Psoas muscle (tissue), 8 donors: ENCODE data around the gene SAA2. TPM values are rescaled to one million over a fixed set of nuclear protein-coding genes. Genes with fewer than 3 reads are reported as not detected.

ENCODE experiments used
- ATAC-seq, 4 donors: fragments of 200-7000 bp; cut with Tn5 transposase; one replicate each; pipeline ENCODE4 v1.9.1; 2020; ENCODE audit warnings: moderate library complexity in 3 of 4, mild to moderate bottlenecking in 2 of 4
- DNase-seq, 2 donors: peaks; one replicate each; pipeline ENCODE4 v3.0.0-alpha.2; 2020
- H3K27ac ChIP-seq: fragments of 200-600 bp; one replicate; pipeline ENCODE4 v1.8.0; 2022
- H3K27me3 ChIP-seq, 3 donors: fragments of 200-600 bp in 1 of 3; one replicate each; pipeline versions ENCODE4 v1.6.1 to v1.8.0; 2013 to 2022; ENCODE audit warnings: low read length in 2 of 3, mild to moderate bottlenecking in 2 of 3, moderate library complexity in 1 of 3; ENCODE audit not compliant: insufficient read depth in 3 of 3
- H3K36me3 ChIP-seq, 2 donors: fragments of 200-600 bp in 1 of 2; one replicate each; pipeline versions ENCODE4 v1.6.1 to v1.8.0; 2013 to 2022; ENCODE audit warnings: low read depth in 1 of 2, mild to moderate bottlenecking in 1 of 2, moderate library complexity in 1 of 2; ENCODE audit not compliant: insufficient read depth in 1 of 2
- H3K4me1 ChIP-seq: fragments of 200-600 bp; one replicate; pipeline ENCODE4 v1.8.0; 2022
- H3K4me3 ChIP-seq: fragments of 200-600 bp; one replicate; pipeline ENCODE4 v1.8.0; 2022; ENCODE audit warnings: mild to moderate bottlenecking
- H3K9me3 ChIP-seq: fragments of 200-600 bp; one replicate; pipeline ENCODE4 v1.8.0; 2022
- WGBS, 3 donors: extraction: QIAGEN DNeasy Blood & Tissue Kit; methylation state at CpG; one replicate each; pipeline versions ENCODE4 v1.1.6 to v1.1.7; 2013; 5-methylcytosine and 5-hydroxymethylcytosine counted together
- intact Hi-C, 2 donors: fragments of 100-400 bp; cut with DNase I; formaldehyde crosslinking; loops; one replicate each; pipeline versions ENCODE4 v1.11.0 to v1.14.2; 2022
- polyA plus RNA-seq, 3 donors: library from polyadenylated mRNA; stranded (reverse); fragments of 200-250 nt; gene quantifications; one replicate each; pipeline ENCODE4 v1.2.3, GENCODE V29; 2013
- total RNA-seq, 4 donors: library from RNA; stranded (reverse); fragmentation: NEBNext Ultra II Directional in 2 of 4; extraction: Animal tissue kit (Norgen Biotek cat#: 25700) in 2 of 4; gene quantifications; one replicate each; pipeline versions ENCODE4 v1.2.1 to v1.2.4, GENCODE V29; 2021 to 2023
- TF ChIP-seq, protein P1 (sequence below): fragments of 200-600 bp; IDR thresholded peaks from one replicate; pipeline ENCODE4 v1.8.0; 2022; ENCODE audit warnings: antibody characterized with exemption
- donor health status: healthy with polysubstance abuse.
- donor health status: DM: no; HTN: no; CAD: no; lungs with moderate emphysema.
- donor health status: Bipolar disorder and iron deficiency.
- donor health status: healthy.
- donor health status: DM: yes; HTN: yes; CAD: no.
- donor health status: DM: no; HTN: no; CAD: no.
- donor health status: DM: no; HTN: no; CAD: no.
- donor health status: DM: yes; HTN: yes; CAD: no.

Gene SAA2
- total and polyA plus RNA-seq, 7 donors, result 2.6 to 35.5 (median 11.3) TPM

- intact Hi-C loops, result no loop called here
- ATAC-seq (no peak), DNase-seq (no peak)
- TF ChIP-seq, protein P1, sequence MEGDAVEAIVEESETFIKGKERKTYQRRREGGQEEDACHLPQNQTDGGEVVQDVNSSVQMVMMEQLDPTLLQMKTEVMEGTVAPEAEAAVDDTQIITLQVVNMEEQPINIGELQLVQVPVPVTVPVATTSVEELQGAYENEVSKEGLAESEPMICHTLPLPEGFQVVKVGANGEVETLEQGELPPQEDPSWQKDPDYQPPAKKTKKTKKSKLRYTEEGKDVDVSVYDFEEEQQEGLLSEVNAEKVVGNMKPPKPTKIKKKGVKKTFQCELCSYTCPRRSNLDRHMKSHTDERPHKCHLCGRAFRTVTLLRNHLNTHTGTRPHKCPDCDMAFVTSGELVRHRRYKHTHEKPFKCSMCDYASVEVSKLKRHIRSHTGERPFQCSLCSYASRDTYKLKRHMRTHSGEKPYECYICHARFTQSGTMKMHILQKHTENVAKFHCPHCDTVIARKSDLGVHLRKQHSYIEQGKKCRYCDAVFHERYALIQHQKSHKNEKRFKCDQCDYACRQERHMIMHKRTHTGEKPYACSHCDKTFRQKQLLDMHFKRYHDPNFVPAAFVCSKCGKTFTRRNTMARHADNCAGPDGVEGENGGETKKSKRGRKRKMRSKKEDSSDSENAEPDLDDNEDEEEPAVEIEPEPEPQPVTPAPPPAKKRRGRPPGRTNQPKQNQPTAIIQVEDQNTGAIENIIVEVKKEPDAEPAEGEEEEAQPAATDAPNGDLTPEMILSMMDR, result no peak
- Histone ChIP-seq H3K4me3 (no peak overlapping the region), H3K27me3 (no peaks in the 10 kb centered on the region), H3K9me3 (no peaks in the 10 kb centered on the region), H3K27ac (no peak overlapping the region), H3K36me3 (no peaks in the 10 kb centered on the region), H3K4me1 (no peaks in the 10 kb centered on the region)
- WGBS, 3 donors, result 57 to 60% (median 57%) methylated on average over 2 of the region's 2 CpGs
These were observed 22.6 kb downstream of the SAA2 start for GRCh38 chr11:18225913-18226312.

DNA sequence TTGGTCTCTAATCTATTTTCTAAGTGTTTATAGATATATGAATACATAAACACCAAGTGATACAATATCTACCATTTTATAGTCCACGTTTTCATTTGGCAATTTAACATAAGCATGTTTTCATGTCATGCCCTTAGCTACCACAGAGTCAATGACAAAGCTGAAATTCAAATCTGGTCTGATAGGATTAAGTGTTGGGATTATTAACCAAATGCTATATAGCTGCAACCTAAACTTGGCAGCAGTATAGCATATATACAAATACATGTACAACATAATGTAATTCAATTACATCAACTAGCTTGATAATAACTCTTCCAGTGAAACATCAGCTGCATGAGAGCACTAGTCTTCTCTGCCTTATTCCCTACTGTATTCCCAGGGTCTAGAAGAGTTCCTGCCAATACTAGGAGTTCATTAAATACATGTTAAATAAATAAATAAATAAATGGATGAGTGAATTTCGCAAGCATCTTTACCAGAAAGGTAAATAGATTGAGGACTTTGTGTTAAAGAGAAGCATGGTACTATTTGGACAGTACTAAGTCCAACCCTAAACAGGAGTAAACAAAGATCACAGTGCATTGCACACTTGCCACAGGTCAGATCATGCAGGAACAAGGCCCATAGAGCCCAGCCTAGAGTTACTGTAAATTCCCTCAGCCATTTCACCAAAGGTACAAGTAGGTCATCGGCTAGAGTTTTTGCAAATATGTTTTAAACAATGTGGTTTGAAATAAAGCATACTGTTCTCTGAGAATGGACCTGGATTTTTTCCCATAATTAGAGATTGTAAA is 24.7 kb downstream of the SAA2 start:
- 43 to 80% (median 67%) methylated on average over 3 of the region's 3 CpGs for WGBS, 3 donors
- ATAC-seq (no peak), DNase-seq (no peak)
- no peak overlapping the region for H3K4me3 ChIP-seq
- no peaks in the 10 kb centered on the region for H3K4me1 ChIP-seq
- intact Hi-C loops, result no loop called here
- no peaks in the 10 kb centered on the region for H3K27me3 ChIP-seq
- no peaks in the 10 kb centered on the region for H3K36me3 ChIP-seq
- H3K27ac ChIP-seq, result no peak overlapping the region
- TF ChIP-seq, protein P1, result no peak
- no peaks in the 10 kb centered on the region for H3K9me3 ChIP-seq

DNA sequence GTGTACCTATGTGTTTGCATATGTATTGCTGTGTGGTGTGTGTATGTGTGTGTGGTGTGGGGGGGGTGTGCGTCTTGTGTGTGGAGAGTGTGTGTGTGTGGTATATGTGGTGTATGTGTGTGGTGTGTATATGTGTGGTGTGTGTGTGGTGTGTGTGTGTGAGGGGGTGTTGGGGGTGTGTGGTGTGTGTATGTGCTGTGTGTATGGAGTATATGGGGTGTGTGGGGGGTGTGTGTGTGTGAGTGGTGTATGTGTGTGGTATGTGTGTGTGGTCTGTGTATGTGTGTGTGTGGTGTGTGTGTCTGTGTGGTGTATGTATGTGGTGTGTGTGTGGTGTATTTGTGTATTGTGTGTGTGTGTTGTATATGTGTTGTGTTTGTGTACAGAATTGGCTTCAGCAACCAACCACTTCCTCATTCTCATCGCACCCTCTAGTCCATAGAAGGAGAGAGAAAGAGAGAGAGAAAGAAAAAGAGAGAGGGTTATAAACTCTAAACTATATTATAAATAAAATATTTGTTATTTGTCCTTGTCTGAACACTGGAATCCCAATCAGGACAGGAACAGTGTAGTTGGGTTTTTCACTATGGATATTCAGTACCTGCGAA is 25.6 kb downstream of the SAA2 start:
- no peak overlapping the region for H3K27ac ChIP-seq
- ATAC-seq (no peak), DNase-seq (no peak)
- WGBS, 3 donors, result 91 to 96% (median 94%) methylated on average over 3 of the region's 3 CpGs
- H3K9me3 ChIP-seq, result no peaks in the 10 kb centered on the region
- intact Hi-C loops, result no loop called here
- TF ChIP-seq, protein P1, result no peak
- H3K4me1 ChIP-seq, result no peaks in the 10 kb centered on the region
- H3K4me3 ChIP-seq, result no peak overlapping the region
- no peaks in the 10 kb centered on the region for H3K36me3 ChIP-seq
- H3K27me3 ChIP-seq, result no peaks in the 10 kb centered on the region

DNA sequence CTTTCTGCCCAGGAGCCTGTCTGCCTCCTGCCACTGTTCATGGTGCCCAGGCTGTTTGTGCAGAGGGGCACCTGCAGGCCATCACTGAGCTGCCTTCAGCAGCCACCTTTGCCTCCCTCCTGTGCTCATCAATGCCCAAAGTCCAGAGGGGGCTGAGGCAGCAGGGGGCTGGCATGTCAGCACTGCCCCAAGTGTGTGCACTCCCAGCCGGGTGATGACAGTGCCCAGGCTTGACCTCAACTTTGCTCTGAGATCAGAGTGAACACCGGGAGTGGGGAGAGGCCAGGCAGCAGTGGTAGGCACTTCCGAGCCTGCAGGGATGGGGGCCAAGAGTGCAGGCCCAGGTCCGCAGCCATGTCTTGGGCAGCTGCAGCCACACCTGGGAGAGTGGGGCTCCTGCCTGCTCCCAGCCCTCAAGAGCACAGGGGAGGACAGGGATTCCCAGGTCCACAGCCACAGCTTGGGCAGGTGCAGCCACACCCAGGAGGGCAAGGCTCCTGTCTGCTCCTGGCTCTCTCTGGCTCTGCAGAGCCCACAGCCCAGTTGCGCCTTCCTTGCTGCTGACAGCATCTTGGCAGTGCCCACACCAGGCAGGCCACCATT is 27.1 kb downstream of the SAA2 start:
- intact Hi-C loops, result no loop called here
- Histone ChIP-seq H3K4me1 (no peaks in the 10 kb centered on the region), H3K27me3 (no peaks in the 10 kb centered on the region), H3K4me3 (no peak overlapping the region), H3K36me3 (no peaks in the 10 kb centered on the region), H3K27ac (no peak overlapping the region), H3K9me3 (no peaks in the 10 kb centered on the region)
- TF ChIP-seq, protein P1, result no peak
- no peak for DNase-seq
- no peak for ATAC-seq
- 70 to 85% (median 79%) methylated on average over 5 of the region's 5 CpGs for WGBS, 3 donors
